B cell (primary cell): ENCODE measurements around the gene CYP2U1. TPM values are rescaled to one million over a fixed set of nuclear protein-coding genes. Genes with fewer than 3 reads are reported as not detected.

ENCODE experiments used
- ATAC-seq: fragments of 200-7000 bp; cut with Tn5 transposase; one replicate; pipeline ENCODE4 v1.10.0; 2021; ENCODE audit warnings: low read depth, mild to moderate bottlenecking, moderate number of reproducible peaks, moderate library complexity
- CTCF ChIA-PET: fragments of 350-600 bp; sonication (Branson Sonifier 250); formaldehyde crosslinking; loops from one replicate; lab custom pipeline; 2021; ENCODE audit warnings: antibody characterized with exemption, inconsistent platforms; lab: Charles Lee
- POLR2A ChIA-PET: fragments of 350-600 bp; sonication (Branson Sonifier 250); formaldehyde crosslinking; loops from one replicate; lab custom pipeline; 2021; ENCODE audit warnings: antibody characterized with exemption; lab: Charles Lee
- DNase-seq: peaks from one replicate; pipeline ENCODE4 v3.0.0; 2013
- H2AFZ ChIP-seq: 2 replicates; pipeline ENCODE4 v1.6.1; 2012; ENCODE audit warnings: mild to moderate bottlenecking, low read depth, low read length; ENCODE audit not compliant: insufficient read depth, poor library complexity, severe bottlenecking
- H3K27ac ChIP-seq, 2 donors: 1 replicate in 1 of 2; 2 replicates in 1 of 2; pipeline ENCODE4 v1.5.1; 2012 to 2013; ENCODE audit warnings: low read length in 2 of 2, mild to moderate bottlenecking in 2 of 2, moderate library complexity in 1 of 2
- H3K27me3 ChIP-seq, 4 experiments: fragments of 200-600 bp in 1 of 4; sonication (generic) in 1 of 4; replicated peaks in 1 of 4; 1 replicate in 2 of 4; 2 replicates in 2 of 4; pipeline versions ENCODE4 v1.6.1 to v1.7.0; 2013 to 2016; ENCODE audit warnings: low read length in 3 of 4, mild to moderate bottlenecking in 2 of 4, mixed read lengths in 1 of 4, moderate library complexity in 1 of 4; ENCODE audit not compliant: insufficient read depth in 4 of 4, control insufficient read depth in 3 of 4; ENCODE audit errors: control extremely low read depth in 1 of 4
- H3K36me3 ChIP-seq, 2 experiments: replicated peaks in 1 of 2; 1 replicate in 1 of 2; 2 replicates in 1 of 2; pipeline versions ENCODE4 v1.6.1 to v1.7.1; 2013; ENCODE audit warnings: low read length in 1 of 2; ENCODE audit not compliant: insufficient read depth in 2 of 2, control insufficient read depth in 1 of 2; ENCODE audit errors: control extremely low read depth in 1 of 2, extremely low read depth in 1 of 2
- H3K4me1 ChIP-seq, 2 donors: fragments of 200-600 bp in 1 of 2; sonication (generic) in 1 of 2; 1 replicate in 1 of 2; 2 replicates in 1 of 2; pipeline versions ENCODE4 v1.5.1 to v1.6.1; 2013 to 2017; ENCODE audit warnings: low read length in 2 of 2; ENCODE audit not compliant: control insufficient read depth in 2 of 2, insufficient read depth in 2 of 2
- H3K4me2 ChIP-seq: replicated peaks from 2 replicates; pipeline ENCODE3; 2012; ENCODE audit warnings: mild to moderate bottlenecking, low read depth, low read length; ENCODE audit not compliant: poor library complexity, severe bottlenecking
- H3K4me3 ChIP-seq, 5 experiments: fragments of 200-600 bp in 1 of 5; sonication (generic) in 1 of 5; 1 replicate in 3 of 5; 2 replicates in 2 of 5; pipeline versions ENCODE4 v1.5.1 to v1.7.0; 2011 to 2016; ENCODE audit warnings: low read length in 4 of 5, mild to moderate bottlenecking in 4 of 5, low read depth in 2 of 5, control low read depth in 1 of 5, moderate library complexity in 1 of 5; ENCODE audit not compliant: insufficient read depth in 1 of 5; ENCODE audit errors: control extremely low read depth in 1 of 5, extremely low read depth in 1 of 5
- H3K79me2 ChIP-seq: fragments of 200-600 bp; sonication (generic); one replicate; pipeline ENCODE4 v1.6.0; 2016; ENCODE audit warnings: low read length; ENCODE audit not compliant: control insufficient read depth, insufficient read depth
- H3K9ac ChIP-seq: fragments of 200-600 bp; sonication (generic); 2 replicates; pipeline ENCODE4 v1.6.1; 2017; ENCODE audit warnings: mild to moderate bottlenecking, low read length, moderate library complexity
- H3K9me3 ChIP-seq, 3 donors: one replicate each; pipeline versions ENCODE4 v1.6.1 to v1.7.1; 2013; ENCODE audit warnings: low read length in 2 of 3; ENCODE audit not compliant: control insufficient read depth in 2 of 3, insufficient read depth in 1 of 3; ENCODE audit errors: control extremely low read depth in 1 of 3
- H4K20me1 ChIP-seq: 2 replicates; pipeline ENCODE4 v1.6.0; 2012; ENCODE audit warnings: mild to moderate bottlenecking, low read length; ENCODE audit not compliant: insufficient read depth, control insufficient read depth, poor library complexity, severe bottlenecking
- H3K27ac Mint-ChIP-seq: one replicate; pipeline ENCODE4 v1.8.0; 2021; ENCODE audit warnings: mixed read lengths
- H3K27me3 Mint-ChIP-seq: one replicate; pipeline ENCODE4 v1.8.0; 2021; ENCODE audit warnings: mixed read lengths
- H3K4me1 Mint-ChIP-seq: one replicate; pipeline ENCODE4 v1.8.0; 2021; ENCODE audit warnings: mixed read lengths
- H3K4me3 Mint-ChIP-seq: one replicate; pipeline ENCODE4 v1.8.0; 2021; ENCODE audit warnings: mixed read lengths
- H3K9me3 Mint-ChIP-seq: one replicate; pipeline ENCODE4 v1.8.0; 2022; ENCODE audit warnings: mixed read lengths; ENCODE audit not compliant: insufficient read depth
- EZH2 ChIP-seq: IDR thresholded peaks from 2 replicates; pipeline ENCODE4 v1.6.1; 2012; ENCODE audit warnings: borderline replicate concordance, low read depth, mild to moderate bottlenecking, moderate library complexity, low read length; ENCODE audit not compliant: insufficient read depth, poor library complexity, severe bottlenecking
- WGBS: methylation state at CpG from one replicate; pipeline ENCODE4 v1.1.5; 2013; ENCODE audit warnings: missing lambda C conversion rate; ENCODE audit not compliant: insufficient coverage; 5-methylcytosine and 5-hydroxymethylcytosine counted together
- intact Hi-C: fragments of 100-400 bp; cut with micrococcal nuclease; formaldehyde crosslinking; loops from one replicate; pipeline ENCODE4 v1.10.0; 2022
- polyA plus RNA-seq: library from polyadenylated mRNA; depleted of rRNA; stranded (reverse); fragments of >200 nt; gene quantifications from 2 replicates; pipeline ENCODE4 v1.2.3, GENCODE V29; 2012
- total RNA-seq, 2 donors: library from RNA; stranded (reverse); fragments of 120-200 nt in 1 of 2; gene quantifications; 1 replicate in 1 of 2; 2 replicates in 1 of 2; pipeline versions ENCODE4 v1.2.3 to v1.2.4, GENCODE V29; 2013 to 2022
- TF ChIP-seq, protein P1 (sequence below): fragments of 200-600 bp; IDR thresholded peaks from one replicate; pipeline ENCODE4 v1.8.0; 2022; ENCODE audit warnings: antibody characterized with exemption, mild to moderate bottlenecking

The CYP2U1 gene
- total and polyA plus RNA-seq, 2 donors (not counting 1 experiment from before 2014, with no cell fraction given), result 6.1 to 17.6 TPM

DNA sequence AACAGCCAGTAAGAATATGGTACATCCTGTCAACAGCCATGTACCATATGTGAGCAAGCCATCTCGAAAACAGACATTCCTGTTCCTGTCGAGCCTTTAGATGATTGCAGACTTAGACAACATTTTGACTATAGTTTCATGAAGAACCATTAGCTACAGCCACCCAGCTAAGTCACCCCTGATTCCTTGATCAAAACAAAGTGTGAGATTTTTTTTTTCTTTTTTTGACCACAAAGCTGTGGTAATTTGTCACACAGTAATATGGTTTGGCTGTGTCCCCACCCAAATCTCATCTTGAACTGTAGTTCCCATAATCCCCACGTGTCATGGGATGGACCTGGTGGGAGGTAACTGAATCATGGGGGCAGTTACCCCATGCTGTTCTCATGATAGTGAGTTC lies 43.2 kb downstream of the CYP2U1 start:
- H3K79me2 ChIP-seq, result no peaks in the 10 kb centered on the region
- ChIA-PET CTCF (no interaction called here), POLR2A (no interaction called here)
- H4K20me1 ChIP-seq, result no peaks in the 10 kb centered on the region
- no peaks in the 10 kb centered on the region for H3K36me3 ChIP-seq
- H3K4me3 ChIP-seq, result no peak overlapping the region
- H2AFZ ChIP-seq, result no peak overlapping the region
- TF ChIP-seq, protein P1, sequence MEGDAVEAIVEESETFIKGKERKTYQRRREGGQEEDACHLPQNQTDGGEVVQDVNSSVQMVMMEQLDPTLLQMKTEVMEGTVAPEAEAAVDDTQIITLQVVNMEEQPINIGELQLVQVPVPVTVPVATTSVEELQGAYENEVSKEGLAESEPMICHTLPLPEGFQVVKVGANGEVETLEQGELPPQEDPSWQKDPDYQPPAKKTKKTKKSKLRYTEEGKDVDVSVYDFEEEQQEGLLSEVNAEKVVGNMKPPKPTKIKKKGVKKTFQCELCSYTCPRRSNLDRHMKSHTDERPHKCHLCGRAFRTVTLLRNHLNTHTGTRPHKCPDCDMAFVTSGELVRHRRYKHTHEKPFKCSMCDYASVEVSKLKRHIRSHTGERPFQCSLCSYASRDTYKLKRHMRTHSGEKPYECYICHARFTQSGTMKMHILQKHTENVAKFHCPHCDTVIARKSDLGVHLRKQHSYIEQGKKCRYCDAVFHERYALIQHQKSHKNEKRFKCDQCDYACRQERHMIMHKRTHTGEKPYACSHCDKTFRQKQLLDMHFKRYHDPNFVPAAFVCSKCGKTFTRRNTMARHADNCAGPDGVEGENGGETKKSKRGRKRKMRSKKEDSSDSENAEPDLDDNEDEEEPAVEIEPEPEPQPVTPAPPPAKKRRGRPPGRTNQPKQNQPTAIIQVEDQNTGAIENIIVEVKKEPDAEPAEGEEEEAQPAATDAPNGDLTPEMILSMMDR, result no peak
- no peaks in the 10 kb centered on the region for H3K4me1 ChIP-seq
- no peaks in the 10 kb centered on the region for H3K9me3 ChIP-seq
- no peak for ATAC-seq
- H3K9ac ChIP-seq, result no peak overlapping the region
- no peak overlapping the region for H3K27ac Mint-ChIP-seq
- H3K4me1 Mint-ChIP-seq, result no peaks in the 10 kb centered on the region
- no CpG with 5 or more reads among the region's 3 CpGs for WGBS
- H3K9me3 Mint-ChIP-seq, result no peaks in the 10 kb centered on the region
- H3K27me3 Mint-ChIP-seq, result no peaks in the 10 kb centered on the region
- H3K27ac ChIP-seq, result no peak overlapping the region
- DNase-seq, result no peak
- no peak overlapping the region for H3K4me2 ChIP-seq
- no peaks in the 10 kb centered on the region for H3K27me3 ChIP-seq
- intact Hi-C loops, result no loop called here
- no peak overlapping the region for H3K4me3 Mint-ChIP-seq

DNA sequence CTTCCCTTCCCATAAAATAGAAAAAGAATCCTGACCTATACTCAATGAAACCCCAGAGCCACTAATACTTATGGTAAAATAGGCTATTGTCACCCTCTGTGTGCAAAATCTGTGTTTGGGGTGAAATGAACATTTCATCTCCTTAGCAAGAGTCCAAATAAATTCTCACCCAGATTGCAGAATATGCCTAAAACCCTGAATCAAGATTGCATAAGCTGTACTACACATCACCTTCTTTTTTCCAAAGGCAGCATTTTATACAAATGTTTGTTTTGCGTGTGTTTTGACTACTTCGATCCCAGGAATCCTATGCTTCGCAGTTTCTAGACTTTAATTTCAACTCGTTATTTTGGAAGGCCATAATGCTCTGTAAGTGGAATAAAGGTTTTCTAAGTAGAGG lies 46.1 kb downstream of the CYP2U1 start:
- Histone ChIP-seq H3K79me2 (no peaks in the 10 kb centered on the region), H3K9ac (no peak overlapping the region), H3K9me3 (peaks cover 3 to 13% (median 7%) of the 10 kb centered on the region in 3 donors), H3K4me3 (no peak overlapping the region), H2AFZ (no peak overlapping the region), H3K27me3 (no peaks in the 10 kb centered on the region), H4K20me1 (no peaks in the 10 kb centered on the region), H3K4me2 (no peak overlapping the region), H3K36me3 (no peaks in the 10 kb centered on the region), H3K27ac (no peak overlapping the region), H3K4me1 (no peaks in the 10 kb centered on the region)
- ATAC-seq, result no peak
- no peak overlapping the region for H3K4me3 Mint-ChIP-seq
- intact Hi-C loops, result no loop called here
- no peaks in the 10 kb centered on the region for H3K4me1 Mint-ChIP-seq
- CTCF ChIA-PET, result no interaction called here
- TF ChIP-seq EZH2, result no peak
- TF ChIP-seq, protein P1, result no peak
- POLR2A ChIA-PET, result no interaction called here
- H3K9me3 Mint-ChIP-seq, result peaks cover 3% of the 10 kb centered on the region
- H3K27me3 Mint-ChIP-seq, result no peaks in the 10 kb centered on the region
- 100% methylated on average over 4 of the region's 4 CpGs for WGBS
- no peak overlapping the region for H3K27ac Mint-ChIP-seq
- no peak for DNase-seq
